GM21576 (cell line): ENCODE data around the gene S100A12.
"Not testable (repeated sequence)": the region's sequence is repeated elsewhere in the genome, so short reads cannot be mapped to it uniquely, and the experiment has no call there.

Source experiments
- ATAC-seq: cut with Tn5 transposase; IDR thresholded peaks from one replicate; pipeline ENCODE4 v1.9.1; 2021; ENCODE audit warnings: mild to moderate bottlenecking, moderate library complexity; ENCODE audit not compliant: unreplicated experiment

Gene S100A12

GRCh38 chr1:153375511-153375910 lies at the start of gene S100A12:
Gene S100A12, minus strand, starts transcription at chr1:153375621. Its CDS starts 1,029 bp downstream, at chr1:153374592.
- no peak for ATAC-seq

DNA sequence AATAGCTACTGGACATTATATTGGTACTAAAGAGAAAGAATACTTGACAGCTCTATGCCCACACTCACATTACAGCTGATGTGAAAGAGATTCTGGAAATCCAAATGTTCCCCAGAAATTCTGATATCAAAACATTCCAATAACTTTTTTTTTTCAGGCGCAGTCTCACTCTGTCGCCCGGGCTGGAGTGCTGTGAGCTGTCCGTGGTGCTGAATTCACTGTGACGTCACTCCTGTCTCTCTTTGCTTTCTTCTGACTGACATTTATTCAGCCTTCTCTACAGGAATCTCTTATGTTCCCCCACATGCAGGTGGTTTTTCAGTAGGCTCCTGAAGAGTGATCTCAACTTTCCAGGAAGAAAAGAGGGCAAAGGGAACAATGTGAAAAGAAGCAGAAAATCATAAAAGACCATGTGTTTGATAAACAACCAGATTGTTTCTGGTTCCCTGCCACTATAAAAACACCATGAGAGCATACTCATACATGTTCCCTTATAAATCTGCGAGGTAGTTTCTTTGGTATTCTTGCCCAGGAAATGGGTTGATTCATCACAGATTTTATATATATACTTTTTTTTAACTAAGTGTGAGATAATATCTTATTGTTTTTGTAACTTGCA lies 47.1 kb upstream of the S100A12 start:
- no peak for ATAC-seq

- ATAC-seq, result no peak
Observed at GRCh38 chr1:153420306-153420705, 44.9 kb upstream of the S100A12 start.

DNA sequence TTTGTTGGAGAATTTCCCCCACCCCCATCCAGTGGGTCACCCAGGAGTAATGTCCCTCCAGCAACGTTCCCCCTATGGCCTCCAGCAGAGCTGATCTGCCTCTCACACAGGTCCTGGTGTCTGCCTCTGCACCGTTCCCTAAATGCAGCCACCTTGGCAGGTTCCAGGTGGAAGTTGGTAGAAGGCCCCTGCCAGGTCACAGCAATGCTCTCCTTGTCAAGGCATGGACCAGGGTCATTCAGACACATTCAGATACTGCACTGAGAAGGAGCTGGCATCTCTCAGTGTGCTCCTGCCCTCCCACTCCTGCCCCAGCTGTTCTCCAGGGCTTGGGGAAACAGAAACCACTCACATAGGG lies 44.0 kb upstream of the S100A12 start:
- not testable (repeated sequence) for ATAC-seq

DNA sequence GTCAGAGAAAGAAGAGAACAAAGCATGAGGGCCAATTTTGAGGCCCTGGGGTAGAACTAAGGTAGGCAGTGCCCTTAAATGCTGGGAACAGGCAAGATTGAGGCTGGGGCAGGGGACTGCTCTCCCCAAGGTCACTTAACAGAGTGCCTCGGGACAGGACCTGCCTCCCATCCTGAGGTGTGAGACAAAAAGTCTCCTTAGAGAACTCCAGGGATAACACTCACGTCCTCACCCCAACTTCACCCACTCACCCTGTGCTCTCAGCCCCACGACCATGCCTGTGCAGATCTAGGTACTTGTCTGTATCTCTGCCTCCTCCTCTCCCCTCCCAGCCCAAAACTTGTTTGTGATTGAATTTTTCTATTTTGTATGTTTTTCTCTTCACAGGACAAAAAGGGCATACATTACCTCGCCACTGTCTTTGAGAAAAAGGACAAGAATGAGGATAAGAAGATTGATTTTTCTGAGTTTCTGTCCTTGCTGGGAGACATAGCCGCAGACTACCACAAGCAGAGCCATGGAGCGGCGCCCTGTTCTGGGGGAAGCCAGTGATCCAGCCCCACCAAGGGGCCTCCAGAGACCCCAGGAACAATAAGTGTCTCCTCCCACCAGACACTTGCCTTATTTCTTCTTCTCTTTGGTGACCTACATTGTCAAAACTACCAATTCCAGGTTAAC lies 43.5 kb upstream of the S100A12 start:
- not testable (repeated sequence) for ATAC-seq

DNA sequence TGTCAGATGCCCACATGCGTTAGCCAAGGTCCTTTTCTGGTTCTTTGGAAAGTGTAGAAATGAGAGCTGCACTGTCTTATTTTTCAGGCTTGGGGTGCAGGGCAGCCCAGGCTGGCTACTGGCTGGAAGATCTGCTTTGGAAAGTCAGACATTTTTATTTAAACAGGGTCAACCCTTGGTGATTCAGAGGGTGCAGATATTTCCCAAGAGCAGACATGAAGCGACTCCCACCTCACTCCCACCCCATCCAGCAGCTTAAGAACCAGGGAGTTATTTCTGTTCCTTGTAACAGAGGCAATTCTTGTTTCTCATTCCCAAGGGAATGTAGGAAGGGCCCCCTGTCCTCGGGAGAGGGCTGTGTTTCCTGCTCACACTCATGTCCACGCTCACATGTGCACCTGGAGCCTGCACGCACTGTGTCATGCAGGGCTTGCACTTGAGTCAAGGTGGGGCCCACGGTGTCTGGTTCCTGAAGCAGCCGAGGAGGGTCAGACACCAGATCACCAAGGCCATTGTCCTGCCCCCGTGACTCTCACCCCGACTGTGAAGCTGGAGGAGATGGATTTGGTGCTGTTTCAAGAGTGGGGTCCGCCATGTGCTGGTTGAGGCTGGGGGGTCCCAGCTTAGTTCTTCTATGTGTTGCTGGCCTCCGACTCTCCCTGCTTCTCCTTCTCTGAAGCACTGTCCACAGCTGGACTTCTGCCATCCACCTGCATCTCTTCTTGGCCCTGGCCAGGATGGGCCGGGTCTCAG lies 41.9 kb upstream of the S100A12 start:
- no peak for ATAC-seq

GRCh38 chr1:153415850-153416570 lies 40.6 kb upstream of the S100A12 start, which contains the start of gene S100A7A:
Gene S100A7A, plus strand, starts transcription at chr1:153416520. Its CDS starts 1,563 bp downstream, at chr1:153418083.
- no peak for ATAC-seq

DNA sequence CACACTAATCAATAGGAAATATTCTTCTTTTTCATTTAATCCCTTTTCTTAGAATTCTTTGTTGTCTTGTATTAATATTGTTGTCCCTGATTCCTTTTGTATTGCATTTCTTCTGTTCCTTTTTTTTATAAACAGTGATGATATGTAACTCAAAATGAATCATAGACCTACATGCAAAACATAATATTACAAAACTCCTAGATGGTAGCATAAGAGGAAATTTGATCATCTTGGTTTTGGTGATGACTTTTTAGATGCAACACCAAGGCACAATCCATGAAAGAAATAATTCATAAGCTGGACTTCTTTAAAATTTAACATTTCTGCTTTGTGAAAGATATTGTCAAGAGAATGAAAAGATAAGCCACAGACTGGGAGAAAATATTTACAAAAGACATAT lies 38.5 kb upstream of the S100A12 start:
- ATAC-seq, result not testable (repeated sequence)

DNA sequence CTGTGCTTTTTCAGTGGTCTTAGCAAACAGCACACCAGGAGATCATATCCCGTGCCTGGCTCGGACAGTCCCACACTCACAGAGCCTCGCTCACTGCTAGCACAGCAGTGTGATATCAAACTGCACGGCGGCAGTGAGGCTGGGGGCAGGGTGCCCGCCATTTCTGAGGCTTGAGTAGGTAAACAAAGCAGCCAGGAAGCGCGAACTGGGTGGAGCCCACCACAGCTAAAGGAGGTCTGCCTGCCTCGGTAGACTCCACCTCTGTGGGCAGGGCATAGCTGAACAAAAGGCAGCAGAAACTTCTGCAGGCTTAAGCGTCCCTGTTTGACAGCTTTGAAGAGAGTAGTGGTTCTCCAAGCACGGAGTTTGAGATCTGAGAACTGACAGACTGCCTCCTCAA lies 31.9 kb upstream of the S100A12 start:
- not testable (repeated sequence) for ATAC-seq

- not testable (repeated sequence) for ATAC-seq
Observed at GRCh38 chr1:153405825-153406599, 30.6 kb upstream of the S100A12 start.

- ATAC-seq, result no peak
Observed at GRCh38 chr1:153404768-153405167, 29.3 kb upstream of the S100A12 start.

- no peak for ATAC-seq
Observed at GRCh38 chr1:153404086-153404635, 28.7 kb upstream of the S100A12 start.

DNA sequence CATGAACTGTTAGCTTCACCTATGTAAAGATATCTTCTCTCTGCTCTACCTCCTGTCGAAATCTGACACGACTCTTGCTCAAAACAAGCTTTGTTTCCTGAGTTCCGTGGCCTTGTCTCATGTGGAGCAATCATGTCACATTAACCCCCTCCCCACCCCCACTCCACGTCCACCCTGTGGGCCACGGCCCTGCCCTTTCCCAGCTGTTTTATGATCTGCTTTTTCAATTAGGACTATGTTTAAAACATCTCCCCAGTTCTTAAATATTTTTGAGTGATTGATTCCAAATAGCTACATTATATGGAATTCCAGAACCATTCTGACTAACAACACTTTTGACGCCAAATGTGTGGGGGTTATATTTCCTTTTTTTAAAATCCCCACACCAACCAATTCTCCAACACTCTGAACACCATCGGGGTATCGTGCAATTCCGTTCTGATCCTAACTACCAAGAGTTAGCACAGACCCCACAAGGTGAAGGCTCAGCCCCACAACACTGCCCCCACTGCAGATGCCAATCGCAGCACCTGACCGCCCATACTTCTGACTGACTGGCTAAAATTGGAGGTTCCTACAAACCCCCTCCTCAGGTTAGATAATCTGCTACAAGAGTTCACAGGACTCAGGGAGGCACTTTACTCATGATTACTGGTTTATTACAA lies 28.1 kb upstream of the S100A12 start:
- ATAC-seq, result no peak

DNA sequence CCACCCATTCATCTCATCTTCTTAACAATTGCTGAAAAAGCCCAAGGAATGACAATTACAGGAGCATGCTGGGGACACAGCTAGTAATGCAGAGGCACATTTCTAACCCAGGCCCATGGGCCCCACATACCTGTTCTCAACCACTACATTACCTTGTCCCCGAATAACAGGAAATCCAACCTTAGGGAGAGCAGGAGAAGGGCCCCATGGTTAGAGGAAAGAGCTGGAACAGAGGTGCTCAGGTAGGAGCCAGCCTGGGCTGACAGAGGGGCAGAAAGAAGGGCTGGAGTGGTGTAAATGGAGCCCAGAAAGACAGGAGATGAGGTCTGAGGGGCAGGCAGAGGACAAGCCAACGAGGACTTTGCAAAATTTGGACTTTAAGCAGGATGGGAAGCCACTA lies 26.8 kb upstream of the S100A12 start:
- no peak for ATAC-seq

GRCh38 chr1:153401461-153401860 lies 26.0 kb upstream of the S100A12 start:
- ATAC-seq, result no peak

GRCh38 chr1:153400244-153400643 lies 24.8 kb upstream of the S100A12 start:
- no peak for ATAC-seq

- ATAC-seq, result no peak
Observed at GRCh38 chr1:153399401-153400055, 24.1 kb upstream of the S100A12 start.

DNA sequence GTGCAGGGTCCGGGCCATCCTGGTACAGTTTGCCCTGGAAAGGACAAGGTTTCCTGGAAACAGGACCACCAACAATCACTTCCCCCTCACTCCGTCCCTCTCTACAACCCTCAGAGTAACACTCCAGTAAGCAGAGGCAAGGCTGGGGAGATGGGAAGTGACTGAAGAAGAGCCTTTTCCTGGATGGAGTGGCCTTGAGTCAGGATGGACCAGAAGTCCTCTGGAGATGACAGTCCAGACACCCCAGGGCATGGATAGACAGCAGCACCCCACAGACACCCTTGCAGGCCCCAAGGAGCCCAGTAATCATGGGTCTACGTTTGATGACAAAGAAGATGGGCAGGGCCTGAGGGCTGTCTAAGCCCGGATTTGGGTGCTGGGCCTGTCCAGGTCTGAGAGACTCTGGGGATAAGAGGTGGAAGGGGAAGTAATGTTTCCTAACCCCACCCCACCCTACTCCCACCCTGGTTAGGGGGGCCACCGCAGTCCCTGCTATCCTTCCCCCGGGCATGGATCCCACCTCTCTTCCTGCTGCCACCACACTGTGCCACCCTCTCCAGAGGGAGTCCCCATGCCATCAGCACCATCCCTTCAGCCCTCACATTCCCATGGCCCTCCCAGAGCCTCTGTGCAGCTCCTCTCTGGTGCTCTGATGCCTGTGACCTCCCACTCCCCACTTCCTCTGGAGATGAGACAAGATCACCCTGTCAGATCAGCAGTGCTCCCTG lies 22.7 kb upstream of the S100A12 start:
- no peak for ATAC-seq
